ENCODE data around the gene HMOX2. TPM values are rescaled to one million over a fixed set of nuclear protein-coding genes. Genes with fewer than 3 reads are reported as not detected.

The HMOX2 gene
- total RNA-seq, 4 donors from 2014 or later, result 46.9 to 94.0 (median 75.0) TPM

DNA sequence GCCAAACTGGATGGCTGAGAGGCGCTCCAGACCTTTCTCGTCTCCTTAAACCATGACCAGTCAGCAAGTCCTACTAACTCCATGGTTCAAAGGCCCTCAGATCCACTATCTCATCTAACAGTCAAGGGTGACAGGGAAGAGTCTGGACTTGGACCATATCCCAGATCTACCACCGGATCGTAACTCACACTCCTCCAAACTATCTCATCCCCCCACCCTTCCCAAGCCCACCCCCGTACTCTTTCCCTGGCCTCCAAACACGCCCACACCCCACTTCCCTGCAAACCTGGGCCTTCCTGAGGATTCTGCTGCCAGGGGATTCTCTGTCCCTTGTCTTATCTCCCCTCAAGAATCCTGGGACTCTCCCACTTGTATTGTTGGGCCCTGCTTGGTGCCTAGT lies 57.3 kb downstream of the HMOX2 start:
- Histone ChIP-seq H3K4me1 (peaks cover 14 to 60% (median 30%) of the 10 kb centered on the region in 3 donors), H3K9me3 (no peaks in the 10 kb centered on the region), H3K27me3 (no peaks in the 10 kb centered on the region), H3K27ac (peak overlapping the region in 3 of 4 donors; percentile 26 to 44 (median 31)), H3K36me3 (peaks cover 0 to 20% (median 7%) of the 10 kb centered on the region in 3 donors), H3K4me3 (no peak overlapping the region)
- 82 to 90% methylated on average over 4 to 6 of the region's 6 CpGs for WGBS, 2 donors
- intact Hi-C loops (cut with DNase I), result no loop called here
- TF ChIP-seq CTCF (IDR thresholded peaks at IDR 0.05) (no peak), POLR2A (IDR thresholded peaks at IDR 0.05) (no peak)
- DNase-seq, result no peak

- peaks cover 0 to 20% (median 7%) of the 10 kb centered on the region in 3 donors for H3K36me3 ChIP-seq
- no peaks in the 10 kb centered on the region for H3K27me3 ChIP-seq
- TF ChIP-seq POLR2A (IDR thresholded peaks at IDR 0.05), result no peak
- TF ChIP-seq CTCF (IDR thresholded peaks at IDR 0.05), result no peak
- H3K9me3 ChIP-seq, result peaks cover 0 to 2% (median 0%) of the 10 kb centered on the region in 3 donors
- intact Hi-C loops (cut with DNase I), result no loop called here
- peaks cover 14 to 59% (median 25%) of the 10 kb centered on the region in 3 donors for H3K4me1 ChIP-seq
- 82% methylated on average over 10 to 13 of the region's 13 CpGs for WGBS, 2 donors
- DNase-seq, result no peak
- H3K4me3 ChIP-seq, result no peak overlapping the region
- H3K27ac ChIP-seq, result peak overlapping the region in 3 of 4 donors; percentile 31 to 50 (median 44)
These were observed 58.1 kb downstream of the HMOX2 start for GRCh38 chr16:4534151-4534790.

GRCh38 chr16:4535627-4536108 lies 59.5 kb downstream of the HMOX2 start:
- peaks cover 0 to 12% (median 10%) of the 10 kb centered on the region in 3 donors for H3K9me3 ChIP-seq
- 54 to 59% methylated on average over 4 to 5 of the region's 7 CpGs for WGBS, 2 donors
- peak overlapping the region in 1 of 4 donors; percentile 0 for H3K4me3 ChIP-seq
- intact Hi-C loops (cut with DNase I), result no loop called here
- peaks cover 0 to 20% (median 7%) of the 10 kb centered on the region in 3 donors for H3K36me3 ChIP-seq
- DNase-seq, result no peak
- TF ChIP-seq POLR2A (IDR thresholded peaks at IDR 0.05), result no peak
- TF ChIP-seq CTCF (IDR thresholded peaks at IDR 0.05), result no peak
- H3K4me1 ChIP-seq, result peaks cover 10 to 48% (median 17%) of the 10 kb centered on the region in 3 donors
- H3K27ac ChIP-seq, result peak overlapping the region; percentile 61 to 94 (median 92)
- no peaks in the 10 kb centered on the region for H3K27me3 ChIP-seq

DNA sequence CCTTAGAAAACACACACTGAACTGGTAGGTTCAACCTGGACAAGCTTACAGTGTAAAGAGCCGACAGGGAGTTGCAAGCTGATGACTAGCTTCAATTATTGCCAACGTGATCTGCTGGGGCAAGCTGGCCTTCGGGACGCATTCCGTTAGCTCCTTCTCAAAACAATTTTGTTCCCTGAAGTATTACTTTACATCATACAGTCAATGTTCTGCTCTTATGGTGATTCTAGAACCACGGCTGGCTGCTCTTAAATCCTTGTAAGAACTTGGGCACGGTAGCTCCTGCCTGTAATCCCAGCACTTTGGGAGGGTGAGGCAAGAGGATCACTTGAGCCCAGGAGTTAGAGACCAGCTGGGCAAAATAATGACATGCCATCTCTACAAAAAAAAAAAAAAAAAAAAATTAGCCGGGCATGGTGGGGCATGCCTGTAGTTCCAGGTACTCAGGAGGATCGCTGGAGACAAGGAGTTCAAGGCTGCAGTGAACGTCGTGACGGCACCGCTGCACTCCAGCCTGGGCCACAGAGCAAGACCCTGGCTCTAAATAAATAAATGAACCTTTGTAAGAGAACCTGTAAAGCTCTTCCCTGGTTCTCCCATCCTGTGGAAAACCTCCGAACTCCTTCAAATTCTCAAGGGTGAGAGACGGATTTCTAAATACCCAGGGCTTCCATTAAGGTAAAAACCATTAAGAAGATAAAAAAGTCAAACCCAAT lies 60.4 kb downstream of the HMOX2 start:
- DNase-seq, result no peak
- intact Hi-C loops (cut with DNase I), result no loop called here
- peak overlapping the region; percentile 62 to 93 (median 72) for H3K4me3 ChIP-seq
- peaks cover 0 to 12% (median 10%) of the 10 kb centered on the region in 3 donors for H3K9me3 ChIP-seq
- TF ChIP-seq CTCF (IDR thresholded peaks at IDR 0.05), result no peak
- no peak for TF ChIP-seq POLR2A (IDR thresholded peaks at IDR 0.05)
- no peaks in the 10 kb centered on the region for H3K27me3 ChIP-seq
- peaks cover 0 to 20% (median 7%) of the 10 kb centered on the region in 3 donors for H3K36me3 ChIP-seq
- peak overlapping the region; percentile 90 to 97 (median 94) for H3K27ac ChIP-seq
- H3K4me1 ChIP-seq, result peaks cover 10 to 48% (median 17%) of the 10 kb centered on the region in 3 donors
- WGBS, 2 donors, result 36 to 40% methylated on average over 14 to 15 of the region's 15 CpGs
